Measurements from ENCODE around the gene TLX2.

DNA sequence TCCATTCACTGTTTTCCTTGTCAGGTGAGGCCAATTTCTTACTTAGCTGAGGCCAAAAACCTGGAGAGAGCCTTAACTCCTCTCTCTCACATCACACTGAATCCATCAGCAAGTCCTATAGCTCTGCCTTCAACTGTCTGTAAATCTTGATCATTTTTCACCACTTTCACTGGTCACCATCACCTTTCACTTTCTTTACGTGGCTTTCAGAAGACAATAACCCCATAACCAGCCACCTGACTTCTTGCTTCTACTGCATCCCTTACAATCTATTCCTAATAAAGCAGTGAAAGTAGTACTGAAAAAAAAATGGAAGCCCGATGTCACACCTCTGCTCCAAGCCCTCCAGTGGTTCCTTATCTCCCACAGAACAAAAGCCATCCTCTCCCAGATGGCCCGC, 31.8 kb downstream of the TLX2 start:
- no peak for TF ChIP-seq EZH2 (IDR thresholded peaks at IDR 0.05; ENCODE audit: insufficient read depth, poor library complexity, severe bottlenecking)
- TF ChIP-seq EZH2phosphoT487 (IDR thresholded peaks at IDR 0.05; ENCODE audit: insufficient read depth, low read depth): no peak

Measured in GM23248 (cell line).